Measurements from ENCODE around the gene PLCL2.
"Not testable (repeated sequence)": the region's sequence is repeated elsewhere in the genome, so short reads cannot be mapped to it uniquely, and the experiment has no call there.

PLCL2 gene

DNA sequence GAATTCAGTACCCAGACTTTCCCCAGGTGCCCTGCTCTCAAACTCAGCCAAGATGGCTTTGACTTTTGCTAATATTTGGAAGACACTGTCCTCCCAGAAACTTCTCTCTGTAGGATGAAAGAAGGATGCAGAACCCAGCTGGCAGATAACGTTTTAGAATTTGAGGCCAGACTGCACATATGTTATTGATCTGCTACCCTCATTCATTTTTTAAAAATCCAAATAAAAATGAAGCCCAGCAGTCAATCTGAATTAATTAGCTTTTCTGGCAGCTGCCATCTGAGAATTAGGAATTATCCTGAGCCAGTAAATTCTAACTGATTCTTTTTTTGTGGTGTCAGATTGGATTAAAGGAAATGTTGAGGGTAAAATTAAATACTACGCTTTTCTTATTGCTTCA lies 236.6 kb downstream of the PLCL2 start:
- DNase-seq (ENCODE audit: low read depth), result no peak
- TF ChIP-seq, protein P1, sequence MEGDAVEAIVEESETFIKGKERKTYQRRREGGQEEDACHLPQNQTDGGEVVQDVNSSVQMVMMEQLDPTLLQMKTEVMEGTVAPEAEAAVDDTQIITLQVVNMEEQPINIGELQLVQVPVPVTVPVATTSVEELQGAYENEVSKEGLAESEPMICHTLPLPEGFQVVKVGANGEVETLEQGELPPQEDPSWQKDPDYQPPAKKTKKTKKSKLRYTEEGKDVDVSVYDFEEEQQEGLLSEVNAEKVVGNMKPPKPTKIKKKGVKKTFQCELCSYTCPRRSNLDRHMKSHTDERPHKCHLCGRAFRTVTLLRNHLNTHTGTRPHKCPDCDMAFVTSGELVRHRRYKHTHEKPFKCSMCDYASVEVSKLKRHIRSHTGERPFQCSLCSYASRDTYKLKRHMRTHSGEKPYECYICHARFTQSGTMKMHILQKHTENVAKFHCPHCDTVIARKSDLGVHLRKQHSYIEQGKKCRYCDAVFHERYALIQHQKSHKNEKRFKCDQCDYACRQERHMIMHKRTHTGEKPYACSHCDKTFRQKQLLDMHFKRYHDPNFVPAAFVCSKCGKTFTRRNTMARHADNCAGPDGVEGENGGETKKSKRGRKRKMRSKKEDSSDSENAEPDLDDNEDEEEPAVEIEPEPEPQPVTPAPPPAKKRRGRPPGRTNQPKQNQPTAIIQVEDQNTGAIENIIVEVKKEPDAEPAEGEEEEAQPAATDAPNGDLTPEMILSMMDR (IDR thresholded peaks at IDR 0.05; ENCODE audit: control insufficient read depth, extremely low read depth, insufficient read depth), result no peak
- no peak overlapping the region for H3K4me3 ChIP-seq (ENCODE audit: low read depth, low read length)

DNA sequence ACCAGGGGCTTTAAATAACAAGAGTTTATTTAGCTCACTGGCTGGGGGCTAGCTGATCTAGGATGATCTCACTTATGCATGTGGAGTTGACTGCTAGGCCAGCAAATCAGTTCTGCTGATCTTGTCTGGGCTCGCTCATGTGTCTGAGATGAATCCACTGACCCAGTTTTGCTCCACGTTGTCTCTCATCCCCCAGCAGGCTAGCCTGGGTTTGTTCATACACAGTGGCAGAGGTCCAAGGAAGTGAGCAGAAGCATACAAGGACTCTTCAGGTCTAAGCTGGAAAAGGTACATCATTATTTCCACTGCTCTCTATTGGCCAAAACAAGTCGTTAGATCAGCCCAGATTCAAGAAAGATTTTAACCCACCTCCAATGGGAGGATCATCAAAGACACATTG lies 238.0 kb downstream of the PLCL2 start:
- TF ChIP-seq, protein P1 (IDR thresholded peaks at IDR 0.05; ENCODE audit: control insufficient read depth, extremely low read depth, insufficient read depth), result no peak
- no peak overlapping the region for H3K4me3 ChIP-seq (ENCODE audit: low read depth, low read length)
- DNase-seq (ENCODE audit: low read depth), result no peak

DNA sequence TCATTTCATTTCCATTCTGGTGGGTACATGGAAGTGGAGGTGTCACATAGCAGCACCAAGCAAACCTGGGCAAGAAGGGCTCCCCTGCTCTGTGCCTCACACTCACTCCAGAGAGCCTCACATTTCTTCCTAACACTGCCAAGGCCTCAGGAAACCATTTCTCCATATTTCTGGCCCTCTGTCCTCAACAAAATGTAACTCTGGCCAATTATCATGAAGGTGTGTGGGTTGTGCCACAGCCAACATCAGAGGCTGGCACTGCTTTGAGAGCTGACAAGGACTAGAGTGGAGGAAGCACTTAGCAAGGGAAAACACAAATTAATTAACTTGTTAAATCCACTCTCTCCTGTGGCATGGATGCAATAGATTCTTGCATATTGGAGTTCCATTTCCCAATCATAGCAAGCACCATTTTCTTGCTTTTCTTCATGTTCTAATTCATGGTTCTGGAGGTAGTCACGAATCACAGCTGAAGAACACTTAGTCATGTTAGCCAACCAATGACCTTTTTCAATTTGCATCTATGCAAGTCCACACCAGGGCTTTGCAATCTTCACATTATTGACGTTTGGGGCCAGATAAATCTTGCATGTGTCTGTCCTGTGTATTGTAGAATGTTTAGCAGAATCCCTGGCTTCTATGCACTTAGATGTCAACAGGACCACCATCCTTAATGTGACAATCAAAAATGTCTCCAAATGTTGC lies 241.1 kb downstream of the PLCL2 start:
- no peak for DNase-seq (ENCODE audit: low read depth)
- no peak overlapping the region for H3K4me3 ChIP-seq (ENCODE audit: low read depth, low read length)
- TF ChIP-seq, protein P1 (IDR thresholded peaks at IDR 0.05; ENCODE audit: control insufficient read depth, extremely low read depth, insufficient read depth), result no peak

- DNase-seq (ENCODE audit: low read depth); H3K4me3 ChIP-seq (ENCODE audit: low read depth, low read length): not testable (repeated sequence)
Observed at GRCh38 chr3:17128671-17129070, 243.9 kb downstream of the PLCL2 start.

DNA sequence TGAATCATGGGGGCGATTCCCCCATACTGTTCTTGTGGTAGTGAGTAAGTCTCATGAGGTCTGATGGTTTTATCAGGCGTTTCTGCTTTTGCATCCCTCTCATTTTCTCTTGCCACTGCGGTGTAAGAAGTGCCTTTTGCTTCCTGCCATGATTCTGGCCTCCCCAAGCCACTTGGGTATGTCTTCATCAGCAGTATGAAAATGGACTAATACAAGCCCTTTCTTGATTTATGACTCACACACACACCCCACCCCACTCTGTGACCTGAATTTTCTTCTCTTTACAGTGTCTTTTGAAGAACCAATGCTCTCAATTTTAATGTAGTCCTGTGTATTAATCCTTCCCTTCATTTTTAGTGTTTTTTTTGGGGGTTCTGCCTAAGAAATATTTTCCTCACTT lies 244.8 kb downstream of the PLCL2 start:
- H3K4me3 ChIP-seq (ENCODE audit: low read depth, low read length), result no peak overlapping the region
- no peak for DNase-seq (ENCODE audit: low read depth)
- TF ChIP-seq, protein P1 (IDR thresholded peaks at IDR 0.05; ENCODE audit: control insufficient read depth, extremely low read depth, insufficient read depth), result no peak

DNA sequence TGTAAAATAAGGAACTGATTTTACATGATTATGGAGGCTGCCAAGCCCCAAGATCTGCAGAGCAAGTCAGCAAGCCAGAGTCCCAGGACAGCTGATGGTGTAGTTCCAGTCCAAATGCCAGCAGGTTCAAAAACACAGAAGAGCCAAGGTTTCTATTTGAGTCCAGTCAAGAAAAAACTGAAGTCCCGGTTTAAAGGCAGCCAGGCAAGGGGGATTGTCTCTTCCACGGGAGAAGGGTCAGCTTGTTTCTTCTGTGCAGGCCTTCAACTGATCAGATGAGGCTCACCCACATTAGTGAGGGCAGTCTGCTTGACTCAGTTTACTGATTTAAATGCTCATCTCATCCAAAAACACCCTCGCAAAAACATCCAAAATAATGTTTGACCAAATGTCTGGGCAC lies 246.2 kb downstream of the PLCL2 start:
- TF ChIP-seq, protein P1 (IDR thresholded peaks at IDR 0.05; ENCODE audit: control insufficient read depth, extremely low read depth, insufficient read depth), result no peak
- DNase-seq (ENCODE audit: low read depth), result no peak

GRCh38 chr3:17132286-17133115 lies 247.7 kb downstream of the PLCL2 start:
- TF ChIP-seq, protein P1 (IDR thresholded peaks at IDR 0.05; ENCODE audit: control insufficient read depth, extremely low read depth, insufficient read depth), result no peak
- DNase-seq (ENCODE audit: low read depth), result no peak
- H3K4me3 ChIP-seq (ENCODE audit: low read depth, low read length), result no peak overlapping the region

More for the DNA sequence above, 246.2 kb downstream of the PLCL2 start:
- H3K4me3 ChIP-seq (ENCODE audit: low read depth, low read length), result no peak overlapping the region
